Activated CD4-positive, alpha-beta memory T cell treated with anti-CD3 and anti-CD28 coated beads for 36 hours (primary cell): ENCODE results near the gene BFSP1. TPM values are rescaled to one million over a fixed set of nuclear protein-coding genes. Genes with fewer than 3 reads are reported as not detected.

Experiments used
- CTCF ChIA-PET: fragments of 350-600 bp; sonication (Branson Sonifier 250); formaldehyde crosslinking; loops from one replicate; lab custom pipeline; 2021; ENCODE audit warnings: antibody characterized with exemption, inconsistent platforms; lab: Charles Lee
- POLR2A ChIA-PET: fragments of 350-600 bp; sonication (Branson Sonifier 250); formaldehyde crosslinking; loops from one replicate; lab custom pipeline; 2021; ENCODE audit warnings: antibody characterized with exemption; lab: Charles Lee
- DNase-seq: peaks from one replicate; pipeline ENCODE4 v3.0.0-alpha.2; 2020
- H3K27ac Mint-ChIP-seq: one replicate; pipeline ENCODE4 v1.8.0; 2021; ENCODE audit warnings: mixed read lengths
- H3K27me3 Mint-ChIP-seq: one replicate; pipeline ENCODE4 v1.8.0; 2021; ENCODE audit warnings: mixed read lengths
- H3K36me3 Mint-ChIP-seq: one replicate; pipeline ENCODE4 v1.8.0; 2021; ENCODE audit warnings: mixed read lengths
- H3K4me1 Mint-ChIP-seq: one replicate; pipeline ENCODE4 v1.8.0; 2021; ENCODE audit warnings: low read depth, mixed read lengths
- H3K4me3 Mint-ChIP-seq: one replicate; pipeline ENCODE4 v1.8.0; 2021; ENCODE audit warnings: mild to moderate bottlenecking, mixed read lengths
- H3K9me3 Mint-ChIP-seq: one replicate; pipeline ENCODE4 v1.8.0; 2021; ENCODE audit warnings: mixed read lengths
- intact Hi-C: fragments of 100-400 bp; cut with micrococcal nuclease; formaldehyde crosslinking; loops from one replicate; pipeline ENCODE4 v1.15.1; 2023
- total RNA-seq, 2 experiments: library from RNA; stranded (reverse); gene quantifications; one replicate each; pipeline ENCODE4 v1.2.3, GENCODE V29; 2021

The BFSP1 gene
- total RNA-seq, 2 experiments from 2014 or later: 0.34 to 0.36 TPM

GRCh38 chr20:17536944-17537444, 5.8 kb upstream of the BFSP1 start:
- intact Hi-C loops: loop anchor here (1.0 to 10.0 kb wide), 6 partner anchors 33 to 598 kb away; partner anchors contain the start of genes DSTN, KAT14, MGME1 and PET117
- no peak overlapping the region for H3K4me3 Mint-ChIP-seq
- ChIA-PET CTCF (interaction anchor here (0.7 to 2.1 kb wide), 30 partner anchors 8 to 459 kb away, joined by 3 to 20 read pairs (median 5); partner anchors contain the start of genes DSTN and RRBP1), POLR2A (no interaction called here)
- H3K9me3 Mint-ChIP-seq: no peaks in the 10 kb centered on the region
- DNase-seq: peak; percentile 78
- peaks cover 16% of the 10 kb centered on the region for H3K4me1 Mint-ChIP-seq
- H3K27ac Mint-ChIP-seq: peak overlapping the region; percentile 28
- H3K27me3 Mint-ChIP-seq: peaks cover 9% of the 10 kb centered on the region
- no peaks in the 10 kb centered on the region for H3K36me3 Mint-ChIP-seq

GRCh38 chr20:17534077-17534476, 2.9 kb upstream of the BFSP1 start:
- H3K36me3 Mint-ChIP-seq: no peaks in the 10 kb centered on the region
- ChIA-PET POLR2A (no interaction called here), CTCF (interaction anchor here (1.1 to 1.5 kb wide), 3 partner anchors 28 to 462 kb away, joined by 3 to 4 read pairs (median 4); no protein-coding TSS in a partner anchor)
- H3K27ac Mint-ChIP-seq: no peak overlapping the region
- no peak for DNase-seq
- no peaks in the 10 kb centered on the region for H3K9me3 Mint-ChIP-seq
- peaks cover 7% of the 10 kb centered on the region for H3K27me3 Mint-ChIP-seq
- intact Hi-C loops: loop anchor here (5.0 to 10.0 kb wide), 3 partner anchors 133 to 601 kb away; partner anchors contain the start of genes KAT14, MGME1, PET117 and SNX5
- H3K4me1 Mint-ChIP-seq: peaks cover 25% of the 10 kb centered on the region
- H3K4me3 Mint-ChIP-seq: no peak overlapping the region

GRCh38 chr20:17533396-17533795, 2.2 kb upstream of the BFSP1 start:
- ChIA-PET POLR2A (interaction anchor here (0.6 kb wide), 1 partner anchor 323 kb away, joined by 3 read pairs; no protein-coding TSS in a partner anchor), CTCF (interaction anchor here (1.0 to 1.5 kb wide), 3 partner anchors 27 to 38 kb away, joined by 3 to 4 read pairs (median 3); no protein-coding TSS in a partner anchor)
- DNase-seq: peak; percentile 22
- H3K4me3 Mint-ChIP-seq: no peak overlapping the region
- peaks cover 21% of the 10 kb centered on the region for H3K4me1 Mint-ChIP-seq
- no peaks in the 10 kb centered on the region for H3K9me3 Mint-ChIP-seq
- no peak overlapping the region for H3K27ac Mint-ChIP-seq
- H3K27me3 Mint-ChIP-seq: peaks cover 7% of the 10 kb centered on the region
- no peaks in the 10 kb centered on the region for H3K36me3 Mint-ChIP-seq
- intact Hi-C loops: loop anchor here (5.0 to 10.0 kb wide), 3 partner anchors 134 to 601 kb away; partner anchors contain the start of genes KAT14, MGME1, PET117 and SNX5

GRCh38 chr20:17531665-17532025, 466 bp upstream of the BFSP1 start:
- Mint-ChIP-seq H3K9me3 (no peaks in the 10 kb centered on the region), H3K27ac (peak overlapping the region; percentile 70), H3K36me3 (no peaks in the 10 kb centered on the region), H3K4me3 (peak overlapping the region; percentile 88), H3K4me1 (peaks cover 17% of the 10 kb centered on the region), H3K27me3 (peaks cover 3% of the 10 kb centered on the region)
- ChIA-PET POLR2A (interaction anchor here (1.4 to 1.6 kb wide), 2 partner anchors 13 to 151 kb away, joined by 5 read pairs; partner anchors contain the start of gene RRBP1), CTCF (interaction anchor here (0.6 to 3.2 kb wide), 10 partner anchors 23 to 372 kb away, joined by 3 to 18 read pairs (median 3); partner anchors contain the start of genes DSTN and RRBP1)
- DNase-seq: no peak
- intact Hi-C loops: loop anchor here (1.0 to 10.0 kb wide), 5 partner anchors 26 to 603 kb away; partner anchors contain the start of genes KAT14, MGME1, PET117 and RRBP1

- intact Hi-C loops: loop anchor here (2.0 to 10.0 kb wide), 4 partner anchors 137 to 605 kb away; partner anchors contain the start of genes KAT14, MGME1, PET117 and RRBP1
- Mint-ChIP-seq H3K36me3 (no peaks in the 10 kb centered on the region), H3K9me3 (no peaks in the 10 kb centered on the region), H3K27ac (no peak overlapping the region), H3K27me3 (peaks cover 3% of the 10 kb centered on the region), H3K4me1 (peaks cover 17% of the 10 kb centered on the region), H3K4me3 (peak overlapping the region; percentile 26)
- ChIA-PET CTCF (interaction anchor here (1.3 to 3.2 kb wide), 5 partner anchors 16 to 409 kb away, joined by 3 to 18 read pairs (median 6); partner anchors contain the start of gene RRBP1), POLR2A (no interaction called here)
- no peak for DNase-seq
Measured at GRCh38 chr20:17530153-17530552, 1.0 kb downstream of the BFSP1 start.

GRCh38 chr20:17529586-17529985, 1.6 kb downstream of the BFSP1 start:
- ChIA-PET CTCF (interaction anchor here (1.3 to 3.2 kb wide), 3 partner anchors 16 to 409 kb away, joined by 3 to 18 read pairs (median 6); no protein-coding TSS in a partner anchor), POLR2A (no interaction called here)
- no peaks in the 10 kb centered on the region for H3K36me3 Mint-ChIP-seq
- DNase-seq: no peak
- peaks cover 3% of the 10 kb centered on the region for H3K27me3 Mint-ChIP-seq
- no peaks in the 10 kb centered on the region for H3K9me3 Mint-ChIP-seq
- intact Hi-C loops: no loop called here
- H3K4me3 Mint-ChIP-seq: no peak overlapping the region
- no peak overlapping the region for H3K27ac Mint-ChIP-seq
- peaks cover 17% of the 10 kb centered on the region for H3K4me1 Mint-ChIP-seq

- intact Hi-C loops: no loop called here
- peaks cover 8% of the 10 kb centered on the region for H3K4me1 Mint-ChIP-seq
- no peaks in the 10 kb centered on the region for H3K9me3 Mint-ChIP-seq
- H3K27me3 Mint-ChIP-seq: peaks cover 3% of the 10 kb centered on the region
- no peaks in the 10 kb centered on the region for H3K36me3 Mint-ChIP-seq
- no peak overlapping the region for H3K27ac Mint-ChIP-seq
- H3K4me3 Mint-ChIP-seq: no peak overlapping the region
- POLR2A ChIA-PET: no interaction called here
- DNase-seq: peak; percentile 33
- CTCF ChIA-PET: interaction anchor here (1.1 kb wide), 1 partner anchor 21 kb away, joined by 3 read pairs; no protein-coding TSS in a partner anchor
Measured at GRCh38 chr20:17525650-17526049, 5.5 kb downstream of the BFSP1 start.

GRCh38 chr20:17525132-17525531, 6.0 kb downstream of the BFSP1 start:
- peaks cover 4% of the 10 kb centered on the region for H3K4me1 Mint-ChIP-seq
- no peak overlapping the region for H3K27ac Mint-ChIP-seq
- intact Hi-C loops: no loop called here
- POLR2A ChIA-PET: no interaction called here
- H3K4me3 Mint-ChIP-seq: no peak overlapping the region
- no peaks in the 10 kb centered on the region for H3K36me3 Mint-ChIP-seq
- CTCF ChIA-PET: interaction anchor here (1.1 kb wide), 1 partner anchor 20 kb away, joined by 3 read pairs; no protein-coding TSS in a partner anchor
- no peaks in the 10 kb centered on the region for H3K27me3 Mint-ChIP-seq
- no peak for DNase-seq
- no peaks in the 10 kb centered on the region for H3K9me3 Mint-ChIP-seq

- ChIA-PET POLR2A (no interaction called here), CTCF (interaction anchor here (1.0 to 1.1 kb wide), 3 partner anchors 20 to 413 kb away, joined by 3 read pairs; partner anchors contain the start of gene RRBP1)
- Mint-ChIP-seq H3K27me3 (no peaks in the 10 kb centered on the region), H3K4me3 (no peak overlapping the region), H3K27ac (no peak overlapping the region), H3K9me3 (no peaks in the 10 kb centered on the region), H3K4me1 (peaks cover 4% of the 10 kb centered on the region), H3K36me3 (no peaks in the 10 kb centered on the region)
- DNase-seq: no peak
- intact Hi-C loops: no loop called here
Measured at GRCh38 chr20:17524560-17524959, 6.6 kb downstream of the BFSP1 start.

GRCh38 chr20:17523326-17523725, 7.9 kb downstream of the BFSP1 start:
- Mint-ChIP-seq H3K4me3 (no peak overlapping the region), H3K27ac (no peak overlapping the region), H3K4me1 (peaks cover 4% of the 10 kb centered on the region), H3K9me3 (no peaks in the 10 kb centered on the region), H3K27me3 (no peaks in the 10 kb centered on the region), H3K36me3 (no peaks in the 10 kb centered on the region)
- ChIA-PET POLR2A (no interaction called here), CTCF (interaction anchor here (1.0 to 1.5 kb wide), 3 partner anchors 18 to 414 kb away, joined by 3 to 4 read pairs (median 3); partner anchors contain the start of gene RRBP1)
- intact Hi-C loops: no loop called here
- DNase-seq: no peak

GRCh38 chr20:17522528-17522927, 8.7 kb downstream of the BFSP1 start:
- Mint-ChIP-seq H3K27me3 (no peaks in the 10 kb centered on the region), H3K4me3 (no peak overlapping the region), H3K36me3 (no peaks in the 10 kb centered on the region), H3K27ac (no peak overlapping the region), H3K4me1 (peaks cover 4% of the 10 kb centered on the region), H3K9me3 (no peaks in the 10 kb centered on the region)
- ChIA-PET POLR2A (no interaction called here), CTCF (interaction anchor here (1.0 to 1.5 kb wide), 2 partner anchors 17 to 126 kb away, joined by 3 to 4 read pairs; no protein-coding TSS in a partner anchor)
- intact Hi-C loops: no loop called here
- DNase-seq: no peak

GRCh38 chr20:17520583-17520982, 10.6 kb downstream of the BFSP1 start:
- Mint-ChIP-seq H3K27me3 (no peaks in the 10 kb centered on the region), H3K27ac (no peak overlapping the region), H3K4me3 (no peak overlapping the region), H3K9me3 (no peaks in the 10 kb centered on the region), H3K36me3 (no peaks in the 10 kb centered on the region), H3K4me1 (peaks cover 6% of the 10 kb centered on the region)
- ChIA-PET CTCF (no interaction called here), POLR2A (no interaction called here)
- no peak for DNase-seq
- intact Hi-C loops: no loop called here
